GM21360 (cell line): ENCODE data around the gene RHBDL1.

Experiments used
- ATAC-seq: cut with Tn5 transposase; IDR thresholded peaks from one replicate; pipeline ENCODE4 v1.9.1; 2021; ENCODE audit warnings: mild to moderate bottlenecking, moderate library complexity; ENCODE audit not compliant: unreplicated experiment

RHBDL1 gene

GRCh38 chr16:636206-637080, 39.0 kb upstream of the RHBDL1 start, which contains the start of gene METTL26:
Gene METTL26 (minus strand): TSS chr16:636305. CDS start chr16:636290, 15 bp downstream.
- peak; percentile 55 for ATAC-seq

GRCh38 chr16:637081-638018, 38.1 kb upstream of the RHBDL1 start:
- peak; percentile 4 for ATAC-seq

- ATAC-seq: no peak
Observed at GRCh38 chr16:638034-638543, 37.4 kb upstream of the RHBDL1 start.

DNA sequence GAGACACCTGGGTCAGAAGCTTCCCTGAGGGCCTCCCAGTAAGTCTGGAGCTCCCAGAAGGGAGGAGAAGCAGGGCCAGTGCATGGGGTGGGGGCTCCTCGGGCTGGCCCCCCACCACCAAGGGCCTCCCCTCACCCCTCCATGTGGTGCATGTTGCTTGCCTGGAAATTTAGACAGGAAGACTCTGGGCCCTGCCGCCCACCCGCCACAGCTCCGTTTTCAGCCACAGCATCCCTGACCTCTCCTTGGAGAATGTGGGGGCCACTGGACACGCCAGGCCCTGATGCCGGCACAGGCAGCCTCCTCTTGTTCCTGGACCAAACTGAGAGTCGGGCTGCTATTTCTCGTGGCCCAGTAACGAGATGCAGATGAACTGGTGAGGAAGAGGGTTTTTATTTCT, 36.6 kb upstream of the RHBDL1 start:
- no peak for ATAC-seq

GRCh38 chr16:640614-641013, 34.9 kb upstream of the RHBDL1 start:
- no peak for ATAC-seq

GRCh38 chr16:641326-642188, 33.9 kb upstream of the RHBDL1 start, which contains the start of gene MCRIP2:
Gene MCRIP2 (plus strand): TSS chr16:641828. CDS start chr16:641992, 164 bp downstream.
- ATAC-seq: peak; percentile 35

DNA sequence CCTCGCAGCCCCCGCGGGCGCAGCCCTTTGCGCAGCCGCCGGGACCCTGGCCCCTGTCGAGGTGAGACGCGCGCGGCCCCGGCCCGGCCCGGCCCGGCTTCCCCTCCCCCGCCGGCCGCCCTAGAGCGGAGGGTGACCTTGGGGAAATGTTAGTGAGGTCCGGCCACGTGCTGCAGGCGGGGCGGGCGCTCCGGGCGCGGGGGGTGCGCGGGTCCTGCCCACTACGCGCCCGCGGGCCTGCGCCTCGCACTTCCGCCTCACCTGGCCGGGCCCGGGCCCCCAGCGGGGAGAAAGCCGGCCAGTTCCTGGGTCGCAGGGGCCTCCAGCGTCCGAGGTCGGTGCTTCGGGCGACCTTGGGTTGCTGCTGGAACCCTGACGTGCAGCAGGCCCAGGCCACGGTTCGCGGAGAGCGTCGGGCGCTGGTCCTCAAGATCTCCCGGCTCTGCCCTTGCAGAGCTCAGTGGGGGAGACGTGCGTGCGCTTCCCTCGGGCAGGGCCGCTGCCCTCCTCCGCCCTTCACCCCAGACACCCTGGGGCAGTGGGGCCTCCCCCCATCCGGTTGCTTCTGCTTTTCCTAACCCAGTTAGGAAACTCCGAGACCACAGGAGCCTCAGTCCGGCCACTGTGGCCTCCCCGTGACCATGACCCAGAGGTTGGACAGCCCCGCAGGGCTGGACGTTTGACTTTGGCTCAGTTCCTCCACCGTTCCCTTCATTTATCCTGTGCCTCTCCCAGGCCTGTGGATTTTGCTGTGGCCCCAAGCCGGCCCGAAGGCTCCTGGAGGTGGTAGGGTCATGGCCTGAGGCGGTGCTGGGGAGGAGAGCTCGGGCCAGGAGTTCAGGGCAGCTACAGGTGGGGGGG, 33.1 kb upstream of the RHBDL1 start:
- peak; percentile 32 for ATAC-seq

- ATAC-seq: no peak
Observed at GRCh38 chr16:643050-643368, 32.5 kb upstream of the RHBDL1 start.

- no peak for ATAC-seq
Observed at GRCh38 chr16:644556-644955, 30.9 kb upstream of the RHBDL1 start.

GRCh38 chr16:645852-646678, 29.4 kb upstream of the RHBDL1 start:
- ATAC-seq: no peak

DNA sequence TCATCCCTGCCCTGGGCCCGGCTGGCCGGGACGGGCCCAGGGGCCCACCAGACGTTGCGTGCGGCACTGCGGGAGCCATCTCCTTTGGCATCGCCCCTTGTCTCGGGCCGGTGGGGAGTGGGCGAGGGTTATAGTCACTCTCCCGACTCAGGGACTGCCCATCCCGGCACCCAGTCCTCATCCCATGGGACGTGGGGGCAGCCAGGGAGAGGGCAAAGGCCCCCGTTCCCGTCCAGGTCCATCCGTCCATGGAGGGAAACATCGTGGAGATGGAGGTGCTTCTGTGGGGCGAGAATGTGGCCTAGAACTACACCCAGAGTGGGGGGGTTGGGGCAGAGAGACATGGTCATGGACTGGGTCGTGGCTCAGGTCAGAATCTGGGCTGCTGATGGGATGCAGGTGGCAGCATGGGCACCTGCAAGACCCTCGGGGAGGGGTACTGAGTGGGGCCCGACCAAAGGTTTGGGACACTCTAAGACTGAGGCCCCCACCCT, 28.7 kb upstream of the RHBDL1 start:
- ATAC-seq: no peak

DNA sequence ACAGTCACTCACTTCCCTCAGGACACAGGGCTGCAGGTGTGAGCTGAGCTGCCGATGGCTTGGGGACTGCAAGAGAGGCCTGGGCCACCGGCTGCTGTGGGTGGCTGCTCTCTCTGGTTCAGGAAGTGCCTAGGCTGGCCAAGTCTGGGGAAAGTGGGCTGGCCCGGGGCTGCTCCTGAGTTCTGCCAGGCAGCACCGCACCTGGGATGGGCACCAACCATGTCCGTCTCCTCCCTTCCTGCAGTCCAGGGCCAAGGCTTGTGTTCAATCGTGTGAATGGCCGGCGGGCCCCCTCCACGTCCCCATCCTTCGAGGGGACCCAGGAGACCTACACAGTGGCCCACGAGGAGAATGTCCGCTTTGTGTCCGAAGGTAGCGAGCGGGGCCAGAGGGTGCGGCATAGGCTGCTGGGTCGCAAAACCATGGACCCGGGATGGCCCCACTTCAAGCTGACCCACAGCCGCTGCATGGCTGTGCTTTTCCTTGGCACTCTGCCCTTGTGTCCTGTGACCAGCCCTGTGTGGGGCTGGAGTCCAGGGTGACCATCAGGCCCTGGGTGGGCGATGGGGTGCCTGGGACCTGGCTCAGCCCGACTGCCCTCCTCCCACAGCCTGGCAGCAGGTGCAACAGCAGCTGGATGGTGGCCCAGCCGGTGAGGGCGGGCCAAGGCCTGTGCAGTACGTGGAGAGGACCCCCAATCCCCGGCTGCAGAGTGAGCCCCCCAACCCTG, 28.1 kb upstream of the RHBDL1 start:
- no peak for ATAC-seq

DNA sequence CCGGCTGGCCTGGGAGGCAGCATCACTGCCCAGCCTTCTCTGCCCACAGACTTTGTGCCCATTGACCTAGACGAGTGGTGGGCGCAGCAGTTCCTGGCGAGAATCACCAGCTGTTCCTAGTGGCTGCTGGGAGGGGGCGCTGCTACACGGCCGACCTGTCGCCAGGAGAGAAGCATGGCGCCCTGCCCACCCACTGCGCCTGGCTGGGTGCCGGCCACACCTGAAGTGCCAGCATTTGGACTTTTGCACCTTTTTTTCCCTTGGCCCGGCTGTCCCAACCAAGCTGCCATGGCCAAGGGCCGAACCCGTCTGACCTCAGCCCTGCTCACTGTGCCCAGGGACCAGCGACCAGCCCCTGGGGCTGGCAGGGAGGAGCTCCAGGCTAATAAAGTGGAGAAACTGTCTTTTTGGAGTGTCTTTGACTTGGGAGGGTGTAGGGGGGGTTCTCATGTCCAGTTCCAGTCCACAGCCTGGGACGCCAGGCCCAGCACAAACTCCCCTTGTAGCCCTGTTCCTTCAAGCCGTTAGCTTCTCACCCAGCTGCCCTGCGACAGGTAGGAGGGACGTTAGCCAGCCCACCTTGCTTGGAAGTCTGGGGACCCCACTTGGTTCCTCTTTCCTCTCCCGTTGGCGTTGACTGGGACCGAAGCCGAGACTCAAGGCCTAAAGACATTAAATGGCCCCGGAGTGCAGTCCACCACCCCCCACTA, 27.2 kb upstream of the RHBDL1 start:
- no peak for ATAC-seq

DNA sequence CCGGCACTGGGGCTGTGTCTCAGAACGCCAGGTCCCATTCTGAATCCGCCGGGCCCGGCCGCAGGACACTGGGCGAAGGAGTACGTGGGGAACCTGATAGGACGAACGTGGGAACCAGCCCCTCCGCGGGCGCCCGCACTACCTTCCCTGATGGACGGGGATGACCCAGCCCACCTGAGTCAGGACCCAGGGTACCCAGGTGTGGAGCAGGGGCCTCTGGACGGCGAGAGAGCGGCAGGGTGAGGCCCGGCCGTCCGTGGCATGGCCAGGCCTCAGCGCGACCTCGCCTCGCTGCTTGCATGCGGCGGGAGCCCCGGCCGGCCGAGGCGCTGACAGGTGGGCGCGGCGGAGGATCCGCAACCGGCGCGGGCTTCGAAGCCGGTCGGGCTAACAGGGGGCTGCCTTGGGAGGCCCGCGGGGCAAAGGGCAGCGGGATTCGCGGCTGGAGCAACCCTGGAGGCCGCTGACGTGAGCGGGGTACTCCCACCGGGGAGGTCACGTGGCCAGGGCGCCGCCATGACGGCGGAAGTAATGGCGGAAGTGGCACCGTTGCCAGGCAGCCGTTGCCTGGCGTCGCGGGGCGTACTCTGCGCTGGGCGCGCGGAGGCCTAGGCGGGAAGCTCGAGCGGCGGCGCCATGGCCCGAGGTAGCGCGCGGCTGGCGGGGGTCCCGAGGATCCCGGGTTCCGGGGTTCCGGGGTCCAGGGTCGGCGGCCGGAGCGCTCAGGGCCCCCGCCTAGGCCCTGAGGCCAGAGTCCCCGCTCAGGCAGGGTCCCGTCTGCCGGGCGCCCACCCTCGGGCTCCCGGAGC, 26.5 kb upstream of the RHBDL1 start, which contains the start of gene WDR90:
Gene WDR90, plus strand, starts transcription at position 585 of the 809 bp plus-strand sequence. Its CDS starts 52 bp downstream, at position 637.
- ATAC-seq: peak; percentile 69

GRCh38 chr16:649631-650030, 25.8 kb upstream of the RHBDL1 start:
- no peak for ATAC-seq

- no peak for ATAC-seq
Observed at GRCh38 chr16:651844-652243, 23.6 kb upstream of the RHBDL1 start.
